ENCODE results near the gene CHCHD4. TPM values are rescaled to one million over a fixed set of nuclear protein-coding genes. Genes with fewer than 3 reads are reported as not detected.

CHCHD4 gene
- 10 to 100 TPM; 11.6 to 27.6 TPM for total RNA-seq

DNA sequence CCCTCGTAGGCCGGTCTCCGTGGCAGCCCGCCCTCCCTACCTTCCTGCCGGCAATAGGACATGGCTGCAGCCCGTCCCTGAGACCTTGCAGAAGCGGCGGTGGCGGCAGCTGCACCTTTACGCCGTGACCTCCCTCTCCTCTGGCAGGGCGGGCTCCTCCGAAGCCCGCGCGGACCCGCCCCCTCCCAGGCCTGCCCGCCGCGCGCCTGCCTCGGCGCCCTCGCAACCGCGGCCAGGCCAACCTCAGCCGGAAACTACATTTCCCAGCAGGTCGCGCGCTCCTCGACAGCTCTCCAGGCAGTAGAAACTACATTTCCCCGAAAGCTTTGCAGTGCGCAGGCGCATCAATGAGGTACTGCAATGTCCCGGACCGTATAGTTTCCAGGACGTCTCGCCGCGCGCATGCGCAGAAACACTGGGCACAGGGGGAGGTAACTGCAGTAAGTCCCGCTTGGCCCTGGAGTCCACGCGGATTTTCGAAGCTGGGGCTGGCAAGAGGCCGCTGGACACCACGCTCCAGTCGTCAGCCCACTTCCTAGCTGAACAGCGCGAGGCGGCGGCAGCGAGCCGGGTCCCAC is at the start of gene CHCHD4, which contains the start of gene TMEM43:
CHCHD4 (minus strand) TSS at position 256 of the 578 bp plus-strand sequence; CDS start at position 62, 194 bp downstream.
TMEM43 (plus strand) TSS at position 438 of the 578 bp plus-strand sequence. CDS start 142 bp downstream, outside the sequence.
- peak within 1 kb of the TSS; percentile 97 for H3K27ac Mint-ChIP-seq
- peaks cover 72% of the 10 kb centered on the region for H3K36me3 Mint-ChIP-seq (ENCODE audit: low read depth)
- H3K27me3 Mint-ChIP-seq: no peaks in the 10 kb centered on the region
- peak; percentile 91 for ATAC-seq (replicated peaks)
- peaks cover 34% of the 10 kb centered on the region for H3K4me1 Mint-ChIP-seq
- no peaks in the 10 kb centered on the region for H3K9me3 Mint-ChIP-seq
- peak within 1 kb of the TSS; percentile 97 for H3K4me3 Mint-ChIP-seq

DNA sequence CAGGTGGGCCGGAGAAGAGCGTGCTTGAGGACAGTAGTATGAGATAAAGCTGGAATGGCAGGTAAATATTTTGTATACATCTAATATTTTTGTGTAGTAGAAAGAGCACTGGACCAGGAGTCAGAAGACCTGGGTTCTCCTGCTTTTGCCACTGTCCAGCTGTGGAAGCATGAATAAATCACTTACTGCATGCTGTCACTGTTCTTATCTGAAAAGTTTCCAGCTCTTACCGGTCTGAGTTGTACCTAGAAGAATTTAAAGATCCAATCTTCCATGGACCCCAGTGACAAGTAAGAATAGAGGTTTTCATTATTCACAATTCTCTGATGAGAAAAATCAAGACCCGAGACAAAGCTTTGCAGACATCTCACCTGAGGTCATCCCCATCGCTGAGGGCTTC is 47.8 kb upstream of the CHCHD4 start:
- Mint-ChIP-seq H3K4me1 (peaks cover 35% of the 10 kb centered on the region), H3K27me3 (no peaks in the 10 kb centered on the region), H3K27ac (peak overlapping the region; percentile 36), H3K4me3 (no peak overlapping the region), H3K9me3 (no peaks in the 10 kb centered on the region), H3K36me3 (ENCODE audit: low read depth) (peaks cover 61% of the 10 kb centered on the region)
- no peak for ATAC-seq (replicated peaks)

DNA sequence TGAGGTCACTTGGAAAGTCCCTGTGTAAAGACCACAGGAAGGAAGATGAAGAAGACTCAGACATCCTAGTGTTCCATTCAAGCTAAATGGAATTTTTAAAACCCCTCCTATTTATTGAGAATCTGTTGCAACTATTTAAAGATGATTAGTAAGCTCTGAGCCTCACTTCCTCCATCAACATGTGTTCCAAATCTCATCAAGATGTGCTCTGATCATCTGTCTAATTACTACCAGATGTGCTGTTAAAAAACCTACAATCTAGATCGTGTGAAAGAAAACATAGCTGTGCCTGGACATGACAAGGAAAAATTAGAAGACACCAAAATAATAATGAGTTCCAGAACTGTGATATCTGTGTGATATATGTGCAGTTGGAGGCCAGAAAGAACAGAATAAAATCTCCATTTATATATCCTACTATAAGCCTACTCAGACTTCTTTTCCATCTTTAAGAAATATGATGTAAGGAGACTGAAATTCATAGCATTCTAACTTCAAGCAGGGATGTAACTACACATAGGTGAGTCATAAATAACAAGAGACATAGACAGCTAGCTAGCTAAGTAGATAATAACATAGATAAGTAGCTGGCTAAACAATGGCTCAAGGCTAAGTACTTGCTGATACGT is 46.0 kb upstream of the CHCHD4 start:
- peak overlapping the region; percentile 63 for H3K27ac Mint-ChIP-seq
- peaks cover 33% of the 10 kb centered on the region for H3K4me1 Mint-ChIP-seq
- no peak for ATAC-seq (replicated peaks)
- peaks cover 79% of the 10 kb centered on the region for H3K36me3 Mint-ChIP-seq (ENCODE audit: low read depth)
- H3K4me3 Mint-ChIP-seq: no peak overlapping the region
- H3K27me3 Mint-ChIP-seq: no peaks in the 10 kb centered on the region
- no peaks in the 10 kb centered on the region for H3K9me3 Mint-ChIP-seq

DNA sequence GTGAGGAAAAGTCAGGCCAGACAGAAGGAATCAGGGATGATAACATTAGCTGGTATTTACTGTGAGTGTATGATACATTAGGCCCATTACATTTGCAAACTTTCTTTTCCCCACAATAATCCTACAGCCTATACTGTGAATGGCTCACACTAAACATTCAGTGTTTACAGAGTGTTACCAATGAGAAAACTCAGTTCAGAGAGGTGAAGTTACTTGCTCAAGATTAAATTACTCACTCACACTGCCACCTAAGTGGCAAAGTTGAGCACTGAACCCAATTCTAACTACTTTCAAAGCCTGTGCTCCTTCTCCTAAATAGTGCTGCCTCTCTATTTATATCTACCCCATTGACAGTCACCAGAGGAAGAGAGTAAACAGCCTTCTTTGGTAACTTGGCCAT is 45.2 kb upstream of the CHCHD4 start:
- H3K27me3 Mint-ChIP-seq: no peaks in the 10 kb centered on the region
- H3K4me1 Mint-ChIP-seq: peaks cover 25% of the 10 kb centered on the region
- H3K36me3 Mint-ChIP-seq (ENCODE audit: low read depth): peaks cover 86% of the 10 kb centered on the region
- no peak for ATAC-seq (replicated peaks)
- H3K9me3 Mint-ChIP-seq: no peaks in the 10 kb centered on the region
- H3K4me3 Mint-ChIP-seq: no peak overlapping the region
- H3K27ac Mint-ChIP-seq: peak overlapping the region; percentile 63

DNA sequence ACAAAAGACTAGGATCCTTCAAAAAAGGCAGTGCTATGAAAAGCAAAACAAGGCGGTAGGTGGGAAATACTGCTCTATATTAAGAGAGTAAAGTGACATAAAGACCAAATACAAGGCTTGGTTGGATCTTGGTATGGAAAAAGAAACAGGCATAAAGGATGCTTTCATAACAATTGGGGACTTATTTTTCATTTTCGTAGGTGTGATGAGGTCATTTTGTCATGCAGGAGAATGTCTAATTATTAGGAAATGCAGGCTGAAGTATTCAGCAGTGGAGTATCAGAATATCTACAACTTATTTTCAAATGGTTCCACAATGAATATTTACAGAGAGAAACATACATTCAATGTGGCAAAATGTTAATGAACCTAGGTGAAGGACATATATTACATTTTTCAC is 44.8 kb upstream of the CHCHD4 start:
- H3K27me3 Mint-ChIP-seq: no peaks in the 10 kb centered on the region
- no peaks in the 10 kb centered on the region for H3K9me3 Mint-ChIP-seq
- H3K27ac Mint-ChIP-seq: peak overlapping the region; percentile 5
- no peak for ATAC-seq (replicated peaks)
- no peak overlapping the region for H3K4me3 Mint-ChIP-seq
- H3K36me3 Mint-ChIP-seq (ENCODE audit: low read depth): peaks cover 91% of the 10 kb centered on the region
- peaks cover 24% of the 10 kb centered on the region for H3K4me1 Mint-ChIP-seq

DNA sequence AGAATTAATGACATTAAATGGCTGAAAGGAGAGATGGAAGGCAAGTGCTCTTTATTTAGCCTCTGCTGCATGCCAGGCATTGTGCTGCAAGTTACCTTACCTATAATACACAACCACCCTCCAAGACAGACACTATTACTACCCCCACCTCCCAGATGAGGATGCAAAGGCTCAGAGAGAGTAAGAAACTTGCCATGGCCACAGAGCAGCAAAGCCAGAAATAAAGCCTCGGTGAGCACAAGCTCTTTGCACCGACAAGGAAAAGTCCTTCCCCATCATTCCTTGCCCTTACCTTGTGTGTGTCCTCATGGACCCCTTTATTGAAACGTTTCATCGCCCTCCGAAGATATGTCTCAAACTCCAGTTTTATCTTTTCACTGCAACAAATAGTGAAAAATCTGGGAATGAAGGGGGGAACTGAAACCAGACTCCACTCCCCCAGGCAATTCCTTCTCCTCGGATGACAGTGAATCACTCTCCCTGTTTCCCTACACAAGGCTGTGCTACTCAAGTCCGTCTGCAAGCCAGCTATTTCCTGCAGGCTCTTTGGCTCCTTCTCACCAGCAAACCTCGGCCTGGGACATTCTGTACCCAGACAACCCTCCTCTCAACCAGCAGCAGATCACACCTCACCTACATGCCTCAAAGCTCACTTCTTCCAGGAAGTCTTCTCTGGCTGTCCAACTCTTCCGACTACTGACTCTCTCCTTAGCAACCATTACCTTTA is 42.4 kb upstream of the CHCHD4 start:
- Mint-ChIP-seq H3K9me3 (peaks cover 4% of the 10 kb centered on the region), H3K27ac (peak overlapping the region; percentile 42), H3K4me3 (no peak overlapping the region), H3K27me3 (no peaks in the 10 kb centered on the region), H3K4me1 (peaks cover 23% of the 10 kb centered on the region), H3K36me3 (ENCODE audit: low read depth) (peaks cover 100% of the 10 kb centered on the region)
- ATAC-seq (replicated peaks): no peak

DNA sequence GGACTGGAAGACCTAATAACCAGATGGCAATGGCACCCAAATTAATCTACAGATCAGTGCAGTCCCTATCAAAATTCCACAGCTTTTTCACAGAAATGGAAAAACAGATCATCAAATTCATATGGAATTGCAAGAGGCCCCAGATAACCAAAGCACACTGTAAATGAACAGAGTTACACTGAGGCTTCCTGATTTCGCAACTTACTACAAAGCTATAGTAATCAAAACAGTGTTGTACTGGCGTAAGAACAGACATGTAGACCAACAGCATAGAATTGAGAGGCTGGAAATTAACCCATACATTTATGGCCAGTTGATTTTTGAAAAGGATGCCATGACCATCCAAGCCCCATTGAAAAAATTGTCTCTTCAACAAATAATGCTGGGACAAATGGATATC is 37.5 kb upstream of the CHCHD4 start:
- Mint-ChIP-seq H3K27ac (peak overlapping the region; percentile 46), H3K9me3 (peaks cover 4% of the 10 kb centered on the region), H3K4me1 (peaks cover 14% of the 10 kb centered on the region), H3K36me3 (ENCODE audit: low read depth) (peaks cover 100% of the 10 kb centered on the region), H3K4me3 (no peak overlapping the region), H3K27me3 (no peaks in the 10 kb centered on the region)
- ATAC-seq (replicated peaks): no peak

DNA sequence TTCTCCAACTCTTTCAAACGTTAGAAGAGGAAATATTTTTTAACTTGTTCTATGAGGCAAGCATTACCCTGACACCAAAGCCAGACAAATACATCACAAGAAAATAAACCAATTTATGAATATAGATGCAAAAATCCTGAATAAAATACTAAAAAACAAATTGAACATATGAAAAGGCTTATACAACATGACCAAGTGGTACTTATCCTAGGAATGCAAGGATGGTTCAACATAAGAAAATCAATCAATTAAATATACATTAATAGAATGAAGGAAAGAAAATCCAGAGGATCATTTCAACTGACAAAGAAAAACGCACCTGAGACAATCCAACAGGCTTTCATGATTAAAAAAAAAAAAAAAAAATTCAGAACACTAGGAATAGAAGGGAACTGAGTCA is 36.6 kb upstream of the CHCHD4 start:
- peaks cover 100% of the 10 kb centered on the region for H3K36me3 Mint-ChIP-seq (ENCODE audit: low read depth)
- H3K4me1 Mint-ChIP-seq: peaks cover 8% of the 10 kb centered on the region
- H3K27me3 Mint-ChIP-seq: no peaks in the 10 kb centered on the region
- H3K27ac Mint-ChIP-seq: no peak overlapping the region
- H3K4me3 Mint-ChIP-seq: no peak overlapping the region
- no peak for ATAC-seq (replicated peaks)
- peaks cover 4% of the 10 kb centered on the region for H3K9me3 Mint-ChIP-seq

DNA sequence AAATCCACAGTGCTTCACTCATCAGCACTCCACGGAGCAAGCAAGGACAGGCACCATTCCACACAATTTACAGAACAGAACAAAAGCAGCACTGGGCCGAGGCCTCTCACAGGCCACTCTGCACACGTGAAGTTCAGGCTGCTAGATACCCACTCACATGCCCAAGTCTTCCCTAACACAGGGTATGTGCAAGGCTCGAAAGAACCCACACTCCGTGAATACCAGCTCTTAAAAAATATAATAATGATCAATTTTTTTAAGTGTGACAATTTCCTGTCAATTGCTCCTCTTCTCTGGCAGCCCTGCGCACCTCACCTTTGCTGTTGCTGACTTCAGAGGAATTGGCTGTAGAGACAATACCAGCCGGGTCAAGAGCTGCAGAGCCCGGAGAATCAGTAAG is 34.8 kb upstream of the CHCHD4 start:
- ATAC-seq (replicated peaks): no peak
- H3K9me3 Mint-ChIP-seq: peaks cover 4% of the 10 kb centered on the region
- H3K36me3 Mint-ChIP-seq (ENCODE audit: low read depth): peaks cover 100% of the 10 kb centered on the region
- no peak overlapping the region for H3K4me3 Mint-ChIP-seq
- H3K4me1 Mint-ChIP-seq: peaks cover 10% of the 10 kb centered on the region
- H3K27me3 Mint-ChIP-seq: no peaks in the 10 kb centered on the region
- peak overlapping the region; percentile 26 for H3K27ac Mint-ChIP-seq

DNA sequence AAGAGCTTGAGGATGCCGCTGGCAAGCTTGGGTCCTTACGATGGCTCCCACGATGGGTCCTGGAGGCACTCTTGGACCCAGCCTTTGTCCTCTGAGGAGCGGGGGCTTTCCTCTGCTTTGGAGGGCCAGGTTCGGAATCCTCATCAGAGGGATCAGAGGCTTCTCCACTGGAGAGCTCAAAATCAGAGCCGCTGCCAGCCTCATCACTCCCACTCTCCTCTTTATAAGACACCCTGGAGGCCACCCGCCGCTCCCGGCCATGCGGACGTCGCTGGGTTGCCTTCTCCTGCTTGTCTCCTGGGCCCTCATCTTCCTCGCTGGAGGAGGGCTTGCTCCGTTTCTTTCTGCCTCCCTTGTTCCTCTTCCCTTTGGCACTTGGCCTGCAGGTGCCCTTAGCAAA is 33.7 kb upstream of the CHCHD4 start:
- Mint-ChIP-seq H3K9me3 (peaks cover 4% of the 10 kb centered on the region), H3K36me3 (ENCODE audit: low read depth) (peaks cover 100% of the 10 kb centered on the region), H3K4me1 (peaks cover 10% of the 10 kb centered on the region), H3K4me3 (no peak overlapping the region), H3K27me3 (no peaks in the 10 kb centered on the region), H3K27ac (peak overlapping the region; percentile 26)
- no peak for ATAC-seq (replicated peaks)

DNA sequence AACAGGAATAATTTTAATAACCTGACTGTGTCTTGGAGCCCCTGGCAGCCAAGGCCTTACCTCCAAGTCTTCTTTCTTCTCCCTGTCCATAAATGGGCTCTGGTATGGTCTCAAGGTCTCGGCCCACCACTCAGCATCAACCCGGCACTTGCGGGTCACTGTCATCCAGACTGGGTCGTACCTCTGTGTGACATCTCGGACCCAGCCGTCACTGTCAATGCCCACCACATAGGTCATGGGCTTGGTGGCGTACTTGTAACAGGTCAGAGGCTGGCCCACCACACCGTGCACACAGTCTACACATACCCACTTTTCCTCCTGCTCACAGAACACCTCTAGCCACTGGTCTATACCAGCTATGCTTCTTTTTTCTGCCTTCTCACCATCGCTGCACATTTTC is 33.3 kb upstream of the CHCHD4 start:
- peaks cover 10% of the 10 kb centered on the region for H3K4me1 Mint-ChIP-seq
- peaks cover 4% of the 10 kb centered on the region for H3K9me3 Mint-ChIP-seq
- peaks cover 100% of the 10 kb centered on the region for H3K36me3 Mint-ChIP-seq (ENCODE audit: low read depth)
- no peak for ATAC-seq (replicated peaks)
- no peaks in the 10 kb centered on the region for H3K27me3 Mint-ChIP-seq
- H3K27ac Mint-ChIP-seq: peak overlapping the region; percentile 26
- no peak overlapping the region for H3K4me3 Mint-ChIP-seq

DNA sequence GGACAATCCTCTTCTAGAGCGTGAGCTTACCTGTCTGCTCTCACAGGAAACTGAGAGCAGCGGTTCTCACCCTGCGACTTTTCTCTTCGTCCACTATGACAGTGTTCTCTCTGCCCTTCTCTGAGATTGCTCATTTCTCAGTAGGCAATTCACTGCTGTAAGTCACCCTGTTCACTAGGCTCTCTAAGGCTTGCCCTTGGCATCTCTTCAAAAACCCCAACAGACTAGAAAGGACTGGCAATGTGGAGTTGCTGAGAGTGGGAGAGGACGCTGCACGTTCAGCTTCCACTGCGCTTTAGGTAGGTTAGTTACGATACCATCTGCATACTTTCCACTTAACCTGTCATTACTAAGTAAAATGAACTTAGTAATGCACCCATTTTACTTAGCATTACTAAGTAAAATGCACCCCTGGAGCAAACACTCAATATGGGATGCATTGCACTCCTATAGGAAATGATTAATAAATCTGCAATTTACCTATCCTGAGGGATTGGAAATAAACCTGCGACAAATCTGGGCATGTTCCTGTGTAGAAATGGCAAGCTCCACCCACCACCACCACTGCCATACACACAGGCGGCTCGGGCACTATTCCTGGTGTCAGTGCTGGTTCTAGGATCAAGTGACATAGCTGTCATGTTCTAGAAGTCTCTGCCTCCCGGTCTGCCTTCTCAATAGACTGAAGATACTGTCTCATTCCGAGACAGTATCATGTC is 32.3 kb upstream of the CHCHD4 start:
- Mint-ChIP-seq H3K4me1 (peaks cover 5% of the 10 kb centered on the region), H3K27ac (peak overlapping the region; percentile 67), H3K36me3 (ENCODE audit: low read depth) (peaks cover 100% of the 10 kb centered on the region), H3K27me3 (no peaks in the 10 kb centered on the region), H3K4me3 (no peak overlapping the region), H3K9me3 (no peaks in the 10 kb centered on the region)
- ATAC-seq (replicated peaks): no peak

DNA sequence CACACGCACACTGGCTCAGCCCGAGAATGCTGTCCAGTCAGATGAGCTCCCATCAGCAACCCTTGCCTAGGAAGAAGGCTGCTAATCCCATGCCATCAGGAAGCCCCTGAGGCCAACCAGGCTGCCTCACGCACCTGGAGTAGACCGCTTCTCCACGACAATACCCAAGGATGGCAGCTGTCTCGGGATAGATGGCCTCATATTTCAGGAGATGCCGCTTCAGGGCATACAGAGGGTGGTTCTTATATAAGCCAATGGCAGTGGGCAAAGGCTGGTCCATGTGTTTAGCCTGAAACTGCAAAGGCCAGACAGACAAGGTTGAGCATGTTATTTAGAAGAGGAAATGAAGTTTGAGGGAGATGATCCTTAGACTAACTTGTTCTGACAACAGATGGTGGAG is 31.5 kb upstream of the CHCHD4 start:
- H3K4me1 Mint-ChIP-seq: peaks cover 5% of the 10 kb centered on the region
- peak overlapping the region; percentile 67 for H3K27ac Mint-ChIP-seq
- no peaks in the 10 kb centered on the region for H3K27me3 Mint-ChIP-seq
- no peaks in the 10 kb centered on the region for H3K9me3 Mint-ChIP-seq
- H3K36me3 Mint-ChIP-seq (ENCODE audit: low read depth): peaks cover 92% of the 10 kb centered on the region
- no peak overlapping the region for H3K4me3 Mint-ChIP-seq
- ATAC-seq (replicated peaks): no peak

DNA sequence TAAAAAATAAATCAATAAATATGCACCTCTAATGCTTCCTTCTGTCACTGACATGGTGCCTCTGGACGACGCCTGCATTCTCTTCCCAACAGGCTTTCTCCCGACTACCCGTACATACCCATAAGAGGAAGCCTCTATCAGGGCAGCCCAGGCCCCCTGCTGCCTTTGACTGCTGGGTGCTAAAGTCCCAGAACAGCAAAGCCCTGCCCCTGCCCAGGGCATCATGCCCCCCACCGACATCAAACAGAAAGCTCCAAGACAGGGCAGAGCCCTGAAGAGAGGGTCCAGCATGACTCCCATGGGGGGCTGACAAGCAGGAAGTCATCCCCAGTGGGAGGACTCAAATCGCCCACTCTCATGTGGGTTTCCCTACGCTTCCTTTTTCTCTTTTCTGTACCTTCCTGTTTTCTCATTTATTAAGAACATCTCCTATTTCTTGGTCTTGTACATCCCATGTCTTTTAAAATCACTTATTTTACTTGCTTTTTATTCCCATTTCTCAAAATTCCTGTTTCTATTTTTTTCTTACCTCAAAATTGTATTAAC is 30.3 kb upstream of the CHCHD4 start:
- Mint-ChIP-seq H3K27ac (peak overlapping the region; percentile 62), H3K4me3 (no peak overlapping the region), H3K9me3 (no peaks in the 10 kb centered on the region), H3K36me3 (ENCODE audit: low read depth) (peaks cover 79% of the 10 kb centered on the region), H3K4me1 (peaks cover 5% of the 10 kb centered on the region), H3K27me3 (no peaks in the 10 kb centered on the region)
- no peak for ATAC-seq (replicated peaks)
